Stimulated activated effector memory CD8-positive, alpha-beta T cell treated with anti-CD3 and anti-CD28 coated beads, Interleukin-12 subunit alpha, Interleukin-12 subunit beta, amount 100 ng/mL, for 72 hours (primary cell): ENCODE measurements around the gene ZFHX3.

ENCODE experiments used
- ATAC-seq: fragments of 150-1000 bp; cut with Tn5 transposase; 2 replicates; pipeline ENCODE4 v1.10.0; 2021
- DNase-seq, 2 donors: peaks; one replicate each; pipeline ENCODE4 v3.0.0; 2021 to 2022; ENCODE audit warnings: low spot score in 2 of 2
- H3K27ac Mint-ChIP-seq: one replicate; pipeline ENCODE4 v1.8.0; 2022; ENCODE audit warnings: mild to moderate bottlenecking, mixed read lengths
- H3K36me3 Mint-ChIP-seq: one replicate; pipeline ENCODE4 v1.8.0; 2022; ENCODE audit warnings: mild to moderate bottlenecking, mixed read lengths
- H3K4me1 Mint-ChIP-seq: one replicate; pipeline ENCODE4 v1.8.0; 2022; ENCODE audit warnings: mixed read lengths
- H3K4me3 Mint-ChIP-seq: one replicate; pipeline ENCODE4 v1.8.0; 2022; ENCODE audit warnings: mild to moderate bottlenecking, mixed read lengths
- H3K9me3 Mint-ChIP-seq: one replicate; pipeline ENCODE4 v1.8.0; 2022; ENCODE audit warnings: mixed read lengths

The ZFHX3 gene

DNA sequence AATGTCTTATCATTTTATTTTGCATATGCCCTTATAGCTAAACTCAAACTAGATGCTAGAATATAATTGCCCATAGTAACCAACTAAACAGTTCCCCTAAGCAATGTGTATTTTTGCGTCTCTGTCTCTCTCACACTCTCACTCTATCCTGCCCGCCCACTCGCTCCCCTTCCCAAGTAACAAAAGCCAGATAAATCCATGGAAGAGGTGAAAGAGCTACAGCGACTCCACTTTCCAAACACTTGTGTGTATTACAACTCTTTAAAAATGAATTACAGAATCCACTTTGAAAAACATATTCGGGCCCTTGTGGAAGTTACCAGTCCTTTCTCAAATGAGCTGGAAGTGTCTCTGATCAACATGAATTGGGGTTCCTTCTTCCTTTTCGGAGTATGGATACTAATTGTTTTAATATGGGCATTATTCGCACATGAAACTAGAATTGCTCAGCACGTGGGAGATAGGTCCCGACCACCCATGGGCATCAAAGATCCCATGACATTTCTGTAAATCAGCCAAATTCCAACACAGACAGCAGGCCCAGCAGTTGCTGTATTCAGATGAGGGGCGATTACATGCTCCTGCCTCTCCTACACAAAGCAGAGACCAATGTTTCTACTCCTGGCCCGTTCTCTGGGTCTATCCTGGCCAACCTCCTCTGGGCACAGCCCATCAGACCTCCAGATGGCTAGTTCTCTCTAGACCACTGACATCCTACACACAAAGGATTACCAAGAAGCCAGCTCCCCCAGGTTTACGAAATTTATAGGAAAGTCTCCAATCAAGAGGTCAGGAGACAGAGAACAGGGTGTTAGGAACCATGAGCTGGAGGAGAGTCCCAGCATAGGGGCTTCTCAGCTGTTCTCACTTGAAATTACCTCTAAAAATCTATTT lies 121.5 kb downstream of the ZFHX3 start:
- Mint-ChIP-seq H3K36me3 (no peaks in the 10 kb centered on the region), H3K27ac (no peak overlapping the region), H3K4me3 (no peak overlapping the region), H3K9me3 (no peaks in the 10 kb centered on the region), H3K4me1 (peaks cover under 1% of the 10 kb centered on the region)
- no peak for ATAC-seq
- DNase-seq = no peak

DNA sequence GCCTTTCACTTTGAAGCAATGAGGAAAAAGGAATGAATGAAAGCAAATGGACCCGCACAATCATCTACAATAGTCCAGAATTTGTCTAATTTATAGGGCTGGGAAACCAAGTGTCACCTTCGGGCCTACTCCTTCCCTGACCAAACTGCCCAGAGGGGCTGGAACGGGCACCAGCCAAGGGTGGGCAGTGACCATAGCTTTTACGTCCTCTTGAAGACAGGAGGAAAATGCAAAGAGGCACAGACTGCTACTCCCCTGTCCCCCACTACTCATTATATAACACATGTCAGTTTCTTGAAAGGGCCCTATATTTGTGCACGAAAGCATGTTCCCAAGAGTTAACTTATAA lies 122.3 kb downstream of the ZFHX3 start:
- H3K27ac Mint-ChIP-seq = no peak overlapping the region
- ATAC-seq = no peak
- H3K4me3 Mint-ChIP-seq = no peak overlapping the region
- no peak for DNase-seq
- H3K9me3 Mint-ChIP-seq = no peaks in the 10 kb centered on the region
- peaks cover 6% of the 10 kb centered on the region for H3K4me1 Mint-ChIP-seq
- H3K36me3 Mint-ChIP-seq = no peaks in the 10 kb centered on the region

DNA sequence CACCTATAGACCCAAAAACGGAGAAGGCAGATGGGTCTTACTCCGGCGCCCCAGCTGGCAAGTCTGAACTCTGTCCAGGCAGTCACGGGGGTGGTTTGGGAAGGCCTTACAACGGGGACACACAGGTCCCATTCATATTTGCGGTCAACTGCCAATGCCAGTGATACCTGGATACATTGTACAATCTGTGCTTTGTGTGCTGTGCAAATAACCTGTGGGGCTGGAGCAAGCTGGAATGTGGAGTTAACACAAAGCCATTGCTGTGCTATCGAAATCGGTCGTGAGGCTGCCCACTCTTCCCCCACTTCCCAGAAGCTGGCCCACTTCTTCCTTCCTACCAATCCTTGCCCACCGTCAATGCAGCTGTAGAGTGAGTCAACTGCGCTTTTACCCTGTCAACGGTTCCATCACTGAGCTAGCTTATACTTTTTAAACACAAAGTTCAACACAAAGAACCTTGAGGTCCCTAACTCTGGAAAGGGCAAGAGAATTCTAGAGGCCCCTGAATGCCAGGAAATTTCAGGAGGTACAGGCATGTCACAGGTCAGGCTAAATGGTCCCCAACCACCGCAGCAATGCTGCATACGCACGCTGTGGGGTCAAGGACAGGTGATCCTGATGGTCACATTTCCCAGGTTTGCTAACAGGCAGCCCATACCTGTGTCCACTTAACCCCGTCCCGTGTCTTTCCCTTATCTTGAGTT lies 122.8 kb downstream of the ZFHX3 start:
- DNase-seq = no peak
- H3K27ac Mint-ChIP-seq = no peak overlapping the region
- no peak for ATAC-seq

DNA sequence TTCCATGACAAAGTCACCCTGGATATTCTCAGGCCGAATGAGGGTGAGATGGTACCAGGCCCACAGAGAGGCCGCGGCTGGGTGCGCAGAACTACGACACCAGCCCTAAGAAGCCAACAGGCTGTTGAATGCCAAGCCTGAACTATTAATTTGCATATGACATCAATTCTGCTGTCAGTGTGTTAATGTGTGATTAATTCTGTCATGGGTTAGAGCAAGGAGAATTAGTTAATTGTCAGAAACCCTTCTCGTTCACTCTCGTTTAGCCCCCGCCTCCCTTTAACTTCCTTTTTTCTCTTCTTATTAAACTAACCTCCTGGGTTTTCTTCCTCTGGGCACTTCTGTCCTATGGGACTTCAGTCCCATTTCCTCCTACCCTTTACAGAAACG lies 123.4 kb downstream of the ZFHX3 start:
- no peaks in the 10 kb centered on the region for H3K9me3 Mint-ChIP-seq

More for the DNA sequence above, 122.8 kb downstream of the ZFHX3 start:
- Mint-ChIP-seq H3K4me3 (no peak overlapping the region), H3K9me3 (no peaks in the 10 kb centered on the region), H3K4me1 (peaks cover 6% of the 10 kb centered on the region), H3K36me3 (no peaks in the 10 kb centered on the region)

GRCh38 chr16:72923757-72924156 lies 124.2 kb downstream of the ZFHX3 start:
- Mint-ChIP-seq H3K27ac (no peak overlapping the region), H3K4me3 (no peak overlapping the region)
- ATAC-seq = no peak

More for the DNA sequence above, 123.4 kb downstream of the ZFHX3 start:
- Mint-ChIP-seq H3K36me3 (no peaks in the 10 kb centered on the region), H3K27ac (no peak overlapping the region), H3K4me3 (no peak overlapping the region), H3K4me1 (peaks cover 6% of the 10 kb centered on the region)
- no peak for ATAC-seq
- DNase-seq = no peak

DNA sequence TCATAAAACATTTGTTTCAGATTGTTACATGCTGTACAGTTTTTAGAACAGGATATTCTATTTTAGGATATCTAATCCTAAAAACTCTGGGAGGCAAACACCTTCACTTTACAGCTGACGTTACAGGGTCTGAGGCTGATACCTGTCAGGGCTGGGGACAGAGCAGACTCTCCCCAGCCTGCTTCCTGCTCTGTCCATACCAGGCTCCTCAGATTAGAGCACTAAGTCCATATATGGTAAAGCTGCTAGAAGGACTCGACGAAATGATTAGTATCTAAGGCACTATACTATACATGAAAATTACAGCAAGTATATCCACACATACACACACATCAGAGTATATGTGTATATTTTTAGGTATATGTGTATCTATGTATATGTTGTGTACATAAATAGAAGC lies 125.2 kb downstream of the ZFHX3 start:
- Mint-ChIP-seq H3K36me3 (no peaks in the 10 kb centered on the region), H3K27ac (no peak overlapping the region), H3K4me3 (no peak overlapping the region), H3K9me3 (peaks cover 3% of the 10 kb centered on the region), H3K4me1 (peaks cover 6% of the 10 kb centered on the region)
- no peak for ATAC-seq
- no peak for DNase-seq

More at GRCh38 chr16:72923757-72924156, 124.2 kb downstream of the ZFHX3 start:
- Mint-ChIP-seq H3K9me3 (no peaks in the 10 kb centered on the region), H3K4me1 (peaks cover 6% of the 10 kb centered on the region), H3K36me3 (no peaks in the 10 kb centered on the region)
- DNase-seq = no peak

- no peak for DNase-seq
- Mint-ChIP-seq H3K4me1 (peaks cover 6% of the 10 kb centered on the region), H3K4me3 (no peak overlapping the region), H3K36me3 (no peaks in the 10 kb centered on the region), H3K27ac (no peak overlapping the region), H3K9me3 (peaks cover 3% of the 10 kb centered on the region)
- ATAC-seq = no peak
These were observed 126.3 kb downstream of the ZFHX3 start for GRCh38 chr16:72921620-72922019.

DNA sequence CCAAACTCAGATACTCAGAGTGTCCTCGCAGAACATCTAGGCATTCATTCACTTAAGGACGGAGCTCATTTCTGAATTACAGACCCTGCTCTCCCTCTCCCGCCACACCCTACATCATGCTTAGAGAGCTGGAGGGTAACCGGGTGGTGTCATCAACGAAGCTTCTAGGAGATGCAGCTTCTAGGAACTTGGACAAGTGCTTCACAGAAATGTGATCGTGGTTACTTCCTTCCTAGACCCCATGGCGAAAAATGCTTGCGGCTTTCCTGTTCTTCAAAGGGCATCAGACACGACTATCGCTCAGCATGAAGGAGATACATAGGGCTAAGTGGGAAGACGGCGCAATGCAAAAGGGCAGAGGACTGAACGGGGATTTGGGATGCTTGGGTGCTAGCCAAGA lies 126.8 kb downstream of the ZFHX3 start:
- DNase-seq = no peak
- Mint-ChIP-seq H3K36me3 (no peaks in the 10 kb centered on the region), H3K4me3 (no peak overlapping the region), H3K9me3 (peaks cover 3% of the 10 kb centered on the region), H3K27ac (no peak overlapping the region), H3K4me1 (peaks cover 6% of the 10 kb centered on the region)
- ATAC-seq = peak; percentile 24

DNA sequence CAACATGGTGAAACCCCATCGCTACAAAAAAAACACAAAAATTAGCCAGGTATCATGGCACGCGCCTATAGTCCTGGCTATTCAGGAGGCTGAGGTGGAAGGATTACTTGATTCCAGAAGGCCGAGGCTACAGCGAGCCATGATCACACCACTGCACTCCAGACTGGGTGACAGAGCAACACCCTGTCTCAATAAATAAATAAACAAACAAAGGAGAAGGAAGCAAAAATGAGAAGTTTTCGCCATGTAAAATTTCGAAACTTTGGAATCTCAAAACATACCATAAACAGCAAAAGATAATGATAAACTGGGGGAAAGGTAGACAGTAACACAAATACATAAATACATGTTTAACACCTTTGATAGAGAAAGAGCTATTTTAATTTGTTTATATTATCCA lies 130.9 kb downstream of the ZFHX3 start:
- Mint-ChIP-seq H3K4me1 (peaks cover 6% of the 10 kb centered on the region), H3K36me3 (no peaks in the 10 kb centered on the region), H3K27ac (no peak overlapping the region), H3K4me3 (no peak overlapping the region), H3K9me3 (peaks cover 3% of the 10 kb centered on the region)
- ATAC-seq = no peak
- DNase-seq = no peak

DNA sequence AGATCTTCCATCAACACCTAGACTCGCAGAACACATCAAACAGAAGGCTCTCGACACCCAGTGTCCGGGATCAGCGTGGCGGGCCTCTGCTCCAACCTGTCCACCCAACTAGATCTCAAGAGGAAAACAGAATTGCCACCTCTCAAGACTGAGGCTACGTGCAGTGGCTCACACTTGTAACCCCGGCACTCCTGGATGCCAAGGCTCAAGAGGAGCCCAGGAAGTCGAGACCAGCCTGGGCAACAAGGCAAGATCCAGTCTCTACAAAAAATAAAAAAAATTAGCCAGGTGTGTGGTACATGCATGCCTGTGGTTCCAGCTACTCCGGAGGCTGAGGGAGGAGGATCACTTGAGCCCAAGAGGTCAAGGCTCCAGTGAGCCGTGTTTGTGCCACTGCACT lies 132.6 kb downstream of the ZFHX3 start:
- Mint-ChIP-seq H3K36me3 (no peaks in the 10 kb centered on the region), H3K4me1 (no peaks in the 10 kb centered on the region), H3K27ac (no peak overlapping the region), H3K9me3 (peaks cover 3% of the 10 kb centered on the region), H3K4me3 (no peak overlapping the region)
- DNase-seq = no peak
- ATAC-seq = no peak

DNA sequence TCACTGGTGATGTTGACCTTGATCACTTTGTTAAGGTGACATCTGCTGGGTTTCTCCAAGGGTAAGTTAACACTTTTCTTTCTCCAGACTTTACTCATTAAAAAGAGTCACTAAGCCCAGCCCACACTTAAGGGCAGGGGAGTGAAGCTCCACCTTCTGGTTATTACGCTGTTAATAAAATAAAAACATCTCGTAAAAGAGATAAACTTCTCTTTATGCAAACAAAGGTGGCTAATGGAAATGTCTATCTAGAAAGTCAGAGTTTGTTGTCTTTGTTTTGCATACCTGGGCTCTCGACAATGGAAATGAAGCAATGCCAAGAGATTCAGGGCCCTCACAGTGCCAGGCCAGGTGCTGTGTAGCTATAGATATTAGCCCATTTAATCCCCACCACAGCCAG lies 134.4 kb downstream of the ZFHX3 start:
- no peak for DNase-seq
- H3K4me1 Mint-ChIP-seq = no peaks in the 10 kb centered on the region
- no peaks in the 10 kb centered on the region for H3K36me3 Mint-ChIP-seq
- H3K4me3 Mint-ChIP-seq = no peak overlapping the region
- no peak overlapping the region for H3K27ac Mint-ChIP-seq
- H3K9me3 Mint-ChIP-seq = peaks cover 3% of the 10 kb centered on the region
- ATAC-seq = no peak

DNA sequence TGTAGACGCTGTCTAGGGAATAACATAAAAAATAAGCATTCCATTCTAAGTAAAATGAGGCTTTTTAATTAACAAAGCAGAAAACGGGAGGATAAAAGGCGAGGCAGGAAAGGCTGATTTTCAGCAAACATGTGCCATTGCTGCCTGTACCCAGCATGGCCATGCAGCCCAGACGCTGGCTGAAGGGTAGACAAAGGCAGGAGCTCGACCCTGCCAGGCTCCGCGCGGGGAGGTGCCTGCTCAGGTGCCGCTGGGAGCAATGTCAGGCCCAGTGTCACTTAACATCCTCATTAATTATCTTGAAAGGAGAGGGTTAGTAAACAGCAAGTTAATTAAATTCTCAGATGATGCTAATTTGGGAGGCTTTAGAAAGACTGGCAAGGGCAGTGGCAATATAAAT lies 136.0 kb downstream of the ZFHX3 start:
- no peak for ATAC-seq
- DNase-seq = no peak

DNA sequence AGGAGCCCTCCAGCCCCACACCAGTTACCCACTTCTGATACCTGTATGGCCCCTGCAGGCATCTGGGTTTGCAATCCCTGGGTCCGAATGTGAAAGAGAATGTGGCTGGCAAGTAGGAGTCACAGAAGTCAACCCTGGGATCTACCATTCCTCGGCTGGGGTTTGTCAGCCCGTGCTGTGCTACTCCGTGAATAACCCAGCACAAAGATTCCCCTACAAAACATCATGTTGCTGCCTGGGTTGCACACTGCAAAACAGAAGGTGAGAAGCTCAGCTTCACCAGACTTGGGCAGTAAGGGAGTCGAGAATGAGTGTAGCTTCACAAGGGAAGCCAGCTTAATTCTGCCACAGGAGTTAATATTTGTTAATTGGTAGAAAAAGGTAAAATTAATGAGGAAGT lies 137.1 kb downstream of the ZFHX3 start:
- no peak overlapping the region for H3K4me3 Mint-ChIP-seq
- no peaks in the 10 kb centered on the region for H3K9me3 Mint-ChIP-seq
- H3K27ac Mint-ChIP-seq = no peak overlapping the region
- H3K4me1 Mint-ChIP-seq = no peaks in the 10 kb centered on the region
- ATAC-seq (no peak), DNase-seq (no peak)
- H3K36me3 Mint-ChIP-seq = no peaks in the 10 kb centered on the region

More for the DNA sequence above, 136.0 kb downstream of the ZFHX3 start:
- no peak overlapping the region for H3K27ac Mint-ChIP-seq
- H3K4me3 Mint-ChIP-seq = no peak overlapping the region
- no peaks in the 10 kb centered on the region for H3K36me3 Mint-ChIP-seq
- no peaks in the 10 kb centered on the region for H3K4me1 Mint-ChIP-seq
- H3K9me3 Mint-ChIP-seq = no peaks in the 10 kb centered on the region

DNA sequence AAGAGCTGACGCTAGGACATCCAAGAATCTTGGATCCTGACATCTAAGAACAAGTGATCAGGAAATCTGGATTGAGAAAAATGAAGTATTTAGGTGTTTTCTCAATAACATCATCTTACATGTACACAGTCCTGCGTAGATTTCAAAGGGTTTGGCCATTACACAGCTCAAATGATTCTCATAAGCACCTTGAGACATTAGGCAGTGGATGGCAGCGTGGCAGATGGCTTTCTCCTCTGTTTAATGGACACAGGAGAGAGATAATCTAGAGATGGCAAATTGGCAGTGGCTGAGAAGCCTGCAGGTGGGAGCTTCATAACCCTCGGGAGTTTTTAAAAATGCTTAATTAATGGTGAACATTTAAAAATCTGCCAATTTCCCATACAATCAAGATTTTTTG lies 137.5 kb downstream of the ZFHX3 start:
- Mint-ChIP-seq H3K27ac (no peak overlapping the region), H3K36me3 (no peaks in the 10 kb centered on the region), H3K4me3 (no peak overlapping the region), H3K9me3 (no peaks in the 10 kb centered on the region), H3K4me1 (no peaks in the 10 kb centered on the region)
- ATAC-seq (no peak), DNase-seq (no peak)

DNA sequence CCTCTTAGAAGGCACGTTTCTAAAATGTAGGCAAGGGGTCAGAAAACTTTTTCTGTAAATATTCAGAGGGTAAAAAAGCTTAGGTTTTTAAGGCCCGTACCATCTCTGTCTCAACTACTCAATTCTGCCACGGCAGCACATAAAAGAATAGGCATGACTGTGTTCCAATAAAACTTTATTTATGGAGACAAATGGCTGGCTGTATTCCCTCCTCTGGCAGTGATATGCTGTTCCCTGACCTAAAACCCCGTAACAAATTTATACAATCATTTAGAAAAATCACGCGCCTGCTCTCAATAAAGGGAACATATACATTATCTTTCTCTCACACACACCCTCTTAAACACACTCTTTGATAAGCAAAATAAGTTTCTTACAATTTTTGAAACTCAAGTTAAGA lies 138.7 kb downstream of the ZFHX3 start:
- no peak for ATAC-seq
- Mint-ChIP-seq H3K4me3 (no peak overlapping the region), H3K4me1 (no peaks in the 10 kb centered on the region), H3K27ac (no peak overlapping the region), H3K36me3 (no peaks in the 10 kb centered on the region), H3K9me3 (no peaks in the 10 kb centered on the region)
- no peak for DNase-seq
